ENCODE results near the gene BRSK2.

DNA sequence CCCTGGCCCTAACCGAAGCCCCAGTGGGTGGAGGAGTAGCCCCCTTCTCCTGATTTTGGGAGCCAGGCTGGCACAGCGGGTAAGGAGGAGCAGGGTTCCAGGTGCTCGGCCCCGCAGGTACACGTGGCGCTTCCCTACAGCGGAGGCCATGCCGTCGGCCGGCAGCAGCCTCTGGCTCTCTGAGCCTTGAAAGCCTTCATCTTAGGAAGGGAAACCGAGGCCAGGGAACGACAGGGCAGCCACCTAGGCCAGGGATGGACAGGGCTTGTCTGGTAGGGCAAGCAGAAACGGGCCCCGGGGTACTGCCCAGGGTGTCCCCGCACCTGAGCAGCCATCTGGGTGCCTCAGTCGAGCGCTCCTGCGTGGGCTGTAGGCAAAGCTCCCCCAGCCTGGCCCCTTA lies 68.1 kb downstream of the BRSK2 start:
- TF ChIP-seq POLR2A (IDR thresholded peaks at IDR 0.05; ENCODE audit: low read depth, low read length): no peak
- no peak for TF ChIP-seq MXI1 (IDR thresholded peaks at IDR 0.05; ENCODE audit: borderline replicate concordance, low read depth, low read length)
- TF ChIP-seq CTCF (conservative IDR thresholded peaks at IDR 0.05; ENCODE audit: low read depth, low read length): no peak
- TF ChIP-seq RFX5 (IDR thresholded peaks at IDR 0.05; ENCODE audit: low read depth, low read length): no peak
- no peak for TF ChIP-seq ELK1 (IDR thresholded peaks at IDR 0.05; ENCODE audit: borderline replicate concordance, low read depth, low read length)
- no peak for TF ChIP-seq CEBPB (IDR thresholded peaks at IDR 0.05; ENCODE audit: low read depth, low read length)
- TF ChIP-seq RAD21 (IDR thresholded peaks at IDR 0.05; ENCODE audit: low read length): no peak
- TF ChIP-seq SMC3 (IDR thresholded peaks at IDR 0.05; ENCODE audit: low read depth, low read length): no peak
- TF ChIP-seq, protein P1, sequence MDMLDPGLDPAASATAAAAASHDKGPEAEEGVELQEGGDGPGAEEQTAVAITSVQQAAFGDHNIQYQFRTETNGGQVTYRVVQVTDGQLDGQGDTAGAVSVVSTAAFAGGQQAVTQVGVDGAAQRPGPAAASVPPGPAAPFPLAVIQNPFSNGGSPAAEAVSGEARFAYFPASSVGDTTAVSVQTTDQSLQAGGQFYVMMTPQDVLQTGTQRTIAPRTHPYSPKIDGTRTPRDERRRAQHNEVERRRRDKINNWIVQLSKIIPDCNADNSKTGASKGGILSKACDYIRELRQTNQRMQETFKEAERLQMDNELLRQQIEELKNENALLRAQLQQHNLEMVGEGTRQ (IDR thresholded peaks at IDR 0.05; ENCODE audit: low read depth, low read length): no peak
- TF ChIP-seq FOS (IDR thresholded peaks at IDR 0.05; ENCODE audit: low read depth, low read length): no peak

Data from IMR-90 (cell line).